HG02610 (cell line): ENCODE measurements around the gene ENGASE.

Experiments used
- ATAC-seq: cut with Tn5 transposase; IDR thresholded peaks from one replicate; pipeline ENCODE4 v1.9.1; 2021; ENCODE audit warnings: mild to moderate bottlenecking, moderate library complexity; ENCODE audit not compliant: unreplicated experiment

Gene ENGASE

DNA sequence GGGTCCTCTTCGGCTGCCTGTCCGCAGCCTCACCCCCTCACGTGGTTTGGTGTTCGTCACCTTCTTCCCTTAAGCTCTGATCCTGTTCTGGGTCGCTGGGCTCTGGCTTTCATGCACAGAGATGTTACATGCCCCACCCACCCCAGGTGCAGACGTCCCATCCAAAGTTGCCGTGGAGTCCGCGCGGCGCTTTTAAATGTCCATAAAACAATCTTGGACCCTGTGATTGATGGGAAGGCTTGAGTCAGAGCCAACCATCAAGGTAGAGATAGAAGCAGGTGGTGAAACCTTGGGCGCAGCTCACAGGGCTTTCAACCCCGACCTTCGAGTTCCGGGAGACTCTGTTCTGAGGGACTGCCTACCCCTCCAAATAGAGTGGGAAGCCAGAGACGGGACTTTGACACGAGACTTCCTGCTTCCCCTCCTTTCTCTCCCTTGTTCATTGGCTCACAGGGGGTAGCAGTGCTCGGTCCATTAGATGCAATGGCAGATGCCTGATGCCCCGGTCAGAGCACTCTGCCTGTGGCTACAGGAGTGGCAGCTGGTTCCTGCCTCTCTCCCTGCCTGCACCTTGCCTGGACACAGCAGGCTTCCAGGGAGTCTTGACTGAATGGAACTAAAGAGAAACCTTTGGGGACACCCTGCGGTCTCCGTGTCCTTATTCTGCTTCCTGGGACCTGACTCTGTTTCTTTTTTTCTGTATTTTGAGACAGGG, 4.0 kb downstream of the ENGASE start:
- ATAC-seq, result no peak

DNA sequence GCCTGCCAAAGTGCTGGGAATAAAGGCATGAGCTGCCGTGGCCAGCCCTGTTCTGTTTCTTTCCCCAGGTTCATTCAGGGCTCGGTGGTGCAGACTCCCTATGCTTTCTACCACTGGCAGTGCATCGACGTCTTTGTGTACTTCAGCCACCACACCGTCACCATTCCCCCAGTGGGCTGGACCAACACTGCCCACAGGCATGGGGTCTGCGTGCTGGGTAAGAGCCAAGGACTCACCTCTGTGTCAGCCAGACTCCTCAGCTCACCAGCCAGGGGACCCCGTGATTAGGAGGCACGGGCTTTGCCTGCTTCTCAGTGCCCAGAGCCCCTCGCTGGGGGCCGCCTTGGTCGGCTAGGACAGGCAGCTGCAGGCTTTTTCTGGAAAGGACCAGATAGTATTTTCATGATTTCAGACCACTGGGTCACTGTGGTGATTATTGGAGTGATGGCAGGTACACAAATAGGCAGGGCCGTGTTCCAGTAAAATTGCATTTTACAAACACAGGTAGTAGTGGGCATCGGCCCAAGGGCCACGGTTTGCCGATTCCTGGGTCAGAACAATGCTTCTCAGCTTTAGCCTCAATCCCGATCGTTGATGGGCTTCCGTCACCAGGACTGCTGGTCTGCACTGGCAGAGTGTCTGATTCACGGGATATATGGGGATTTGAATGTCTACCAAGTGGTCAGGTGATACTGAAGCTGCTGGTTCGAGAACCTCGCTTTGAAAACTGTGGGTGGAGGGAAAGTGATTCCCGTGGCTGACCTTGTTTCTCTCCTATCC, 5.0 kb downstream of the ENGASE start:
- no peak for ATAC-seq

DNA sequence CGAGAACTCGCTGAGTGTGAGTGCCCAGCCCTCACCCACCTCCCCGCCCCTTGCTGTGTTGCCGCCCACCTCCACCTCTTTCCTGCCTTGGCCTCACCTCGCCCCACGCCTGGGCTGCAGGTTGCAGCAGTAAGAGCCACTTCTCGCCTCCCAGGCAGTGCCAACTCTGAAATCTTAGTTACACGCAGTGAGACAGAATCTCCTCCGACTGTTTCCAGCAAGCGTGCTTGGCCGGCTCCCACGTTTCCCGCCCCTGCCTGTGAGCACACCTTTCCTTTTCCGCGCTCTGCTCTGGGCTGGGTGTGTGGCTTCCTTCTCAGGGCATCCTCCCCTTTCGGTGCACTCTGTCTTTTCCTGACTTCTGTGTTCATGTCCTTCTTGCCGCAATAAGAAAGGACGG, 5.7 kb downstream of the ENGASE start:
- ATAC-seq, result no peak

DNA sequence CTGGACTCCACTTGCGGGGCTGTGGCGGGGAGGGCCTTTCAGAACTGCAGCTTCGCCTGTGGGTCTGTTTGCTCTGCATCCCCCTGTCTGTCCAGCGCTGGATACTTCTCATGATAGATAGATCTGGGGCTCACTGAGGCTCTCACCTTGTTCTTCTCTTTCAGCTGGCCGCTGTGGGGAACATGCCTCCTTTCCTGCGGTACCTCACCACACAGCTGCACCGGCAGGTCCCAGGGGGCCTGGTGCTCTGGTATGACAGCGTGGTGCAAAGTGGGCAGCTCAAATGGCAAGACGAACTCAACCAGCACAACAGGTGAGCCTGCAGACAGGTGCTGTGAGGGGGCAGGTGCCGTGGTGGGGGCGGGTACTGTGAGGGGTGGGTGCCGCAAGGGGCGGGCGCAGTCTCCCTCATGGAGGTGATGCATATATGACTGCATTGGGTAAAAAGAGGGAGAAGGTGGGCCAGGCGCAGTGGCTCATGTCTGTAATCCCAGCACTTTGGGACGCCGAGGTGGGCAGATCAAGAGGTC, 6.2 kb downstream of the ENGASE start:
- ATAC-seq, result no peak

DNA sequence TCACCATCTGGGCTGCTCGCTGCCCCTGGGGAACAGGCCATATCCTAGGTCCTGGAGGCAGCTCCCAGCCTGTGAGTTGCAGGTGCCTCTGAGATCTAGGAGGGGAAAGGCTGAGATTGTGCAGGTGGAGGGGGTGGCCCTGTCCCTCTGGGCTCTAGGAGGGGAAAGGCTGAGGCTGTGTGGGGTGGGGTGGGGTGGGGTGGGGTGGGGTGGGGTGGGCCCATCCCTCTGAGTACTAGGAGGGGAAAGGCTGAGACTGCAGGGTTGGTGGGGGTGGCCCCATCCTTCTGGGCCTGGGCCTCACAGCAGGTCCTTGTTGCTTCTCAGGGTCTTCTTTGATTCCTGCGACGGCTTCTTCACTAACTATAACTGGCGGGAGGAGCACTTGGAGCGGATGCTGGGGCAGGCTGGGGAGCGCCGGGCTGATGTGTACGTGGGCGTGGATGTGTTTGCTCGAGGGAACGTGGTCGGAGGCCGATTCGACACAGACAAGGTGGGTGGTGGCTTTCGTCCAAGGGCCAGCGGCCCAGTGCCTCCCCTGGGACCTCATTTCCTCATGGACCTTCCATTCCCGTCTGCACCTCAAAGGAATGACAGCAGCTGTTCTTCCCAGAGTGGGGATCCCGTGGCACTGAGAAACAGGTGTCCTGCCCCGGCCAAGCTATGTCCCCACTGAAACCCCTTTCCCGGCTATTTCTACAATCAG, 7.1 kb downstream of the ENGASE start:
- no peak for ATAC-seq

DNA sequence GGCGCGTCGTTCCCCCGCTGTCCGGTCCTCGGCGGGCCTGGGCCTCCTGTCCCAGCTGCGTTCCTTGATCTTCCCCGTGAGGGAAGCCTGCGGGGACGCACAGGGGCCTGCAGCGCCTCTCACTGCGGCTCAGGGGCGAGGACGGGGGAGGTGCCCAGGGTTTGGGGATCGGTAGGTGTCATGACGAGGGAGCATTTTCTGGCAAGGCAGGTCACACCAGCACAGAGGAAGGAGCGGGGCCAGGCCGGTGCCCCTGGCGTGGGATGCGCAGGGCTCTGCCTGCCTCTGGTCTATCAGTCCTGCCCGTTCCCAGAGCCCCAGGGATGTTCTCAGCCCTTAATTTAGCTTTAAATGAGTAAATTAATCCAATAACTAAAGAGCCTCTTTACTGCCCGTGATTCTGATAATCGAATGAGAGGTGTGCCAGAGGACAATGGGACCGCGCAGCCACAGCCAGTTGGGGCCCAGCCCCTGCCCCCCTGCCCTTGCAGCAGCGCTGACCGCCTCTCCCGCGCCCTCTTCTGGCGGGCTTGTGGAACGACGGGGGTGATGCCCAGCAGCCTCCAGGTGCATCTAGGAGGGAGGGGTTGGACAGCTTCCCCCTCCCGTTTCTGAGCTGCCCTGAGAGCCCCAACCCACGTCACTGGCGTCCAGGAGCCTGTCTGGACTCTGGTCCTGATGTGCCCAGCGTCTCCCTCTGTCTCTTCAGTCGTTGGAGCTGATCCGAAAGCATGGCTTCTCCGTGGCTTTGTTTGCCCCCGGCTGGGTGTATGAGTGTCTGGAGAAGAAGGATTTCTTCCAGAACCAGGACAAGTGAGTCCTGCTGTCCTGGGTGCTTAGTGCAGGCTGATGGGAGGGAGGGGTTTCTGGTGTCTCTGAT, 7.9 kb downstream of the ENGASE start:
- no peak for ATAC-seq

DNA sequence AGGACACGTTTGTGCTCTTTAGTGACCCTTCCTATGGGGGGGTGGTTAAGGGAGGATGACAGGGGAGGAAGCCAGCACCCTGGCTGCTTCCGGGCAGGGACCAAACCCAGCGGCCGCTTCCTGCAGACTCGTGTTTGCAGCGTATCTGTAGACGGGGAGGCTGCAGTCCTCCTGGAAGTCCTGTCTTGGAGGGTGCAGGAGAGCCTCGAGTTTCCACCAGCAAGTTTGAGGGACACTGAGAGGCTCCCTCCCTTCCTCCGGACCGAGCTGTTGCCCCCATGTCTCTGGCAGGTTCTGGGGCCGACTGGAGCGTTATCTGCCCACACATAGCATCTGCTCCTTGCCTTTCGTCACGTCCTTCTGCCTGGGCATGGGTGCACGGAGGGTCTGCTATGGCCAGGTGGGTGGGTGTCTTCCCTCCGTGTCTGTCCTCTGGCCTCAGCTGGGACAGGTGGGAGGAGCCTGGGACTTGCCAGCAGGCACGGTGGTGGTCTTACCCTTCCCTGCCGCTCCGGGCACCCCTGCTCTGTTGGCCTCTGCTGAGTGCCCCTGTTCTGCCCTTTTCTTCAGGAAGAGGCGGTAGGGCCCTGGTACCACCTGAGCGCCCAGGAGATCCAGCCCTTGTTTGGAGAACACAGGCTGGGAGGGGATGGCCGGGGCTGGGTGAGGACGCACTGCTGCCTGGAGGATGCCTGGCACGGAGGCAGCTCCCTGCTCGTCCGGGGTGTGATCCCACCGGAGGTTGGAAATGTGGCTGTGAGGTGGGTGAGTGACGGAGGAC, 8.8 kb downstream of the ENGASE start:
- ATAC-seq, result no peak

DNA sequence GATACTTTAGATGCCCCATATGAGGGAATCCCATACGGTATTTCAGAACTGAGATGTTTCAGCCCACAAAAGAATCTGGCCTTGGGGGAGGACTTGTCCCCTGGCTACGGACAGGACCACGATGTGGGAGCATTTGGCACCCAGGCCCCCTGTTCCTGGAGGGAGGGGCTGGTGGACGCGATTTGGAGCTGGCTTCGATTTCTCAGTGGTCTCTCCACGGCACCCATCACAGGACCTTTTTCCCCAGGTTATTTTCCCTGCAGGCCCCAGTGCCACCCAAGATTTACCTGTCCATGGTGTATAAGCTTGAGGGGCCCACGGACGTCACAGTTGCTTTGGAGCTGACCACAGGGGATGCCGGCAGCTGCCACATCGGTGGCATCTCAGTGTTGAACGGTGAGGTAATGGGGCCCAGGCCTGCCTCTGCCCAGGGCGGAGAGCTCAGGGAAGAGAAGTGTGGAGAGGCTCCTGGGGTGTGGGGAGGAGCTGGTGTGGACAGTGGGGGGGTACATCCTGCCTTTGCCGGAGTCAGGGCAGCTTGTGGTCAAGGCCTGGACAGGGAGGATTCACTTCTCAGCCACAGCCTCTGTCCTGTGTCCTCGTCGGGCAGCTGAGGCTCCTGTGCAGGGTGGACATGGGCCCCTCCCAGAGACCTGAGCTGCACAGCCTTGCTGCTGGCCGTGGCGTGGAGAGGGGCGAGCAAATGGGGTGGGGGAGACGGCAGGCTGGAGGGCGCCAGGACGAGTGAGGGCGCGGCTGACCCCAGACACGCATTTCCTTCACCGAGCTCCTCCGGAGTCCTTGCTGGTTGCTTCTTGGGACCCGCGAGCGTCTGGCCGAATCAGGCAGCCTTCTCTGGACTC, 9.9 kb downstream of the ENGASE start:
- no peak for ATAC-seq

DNA sequence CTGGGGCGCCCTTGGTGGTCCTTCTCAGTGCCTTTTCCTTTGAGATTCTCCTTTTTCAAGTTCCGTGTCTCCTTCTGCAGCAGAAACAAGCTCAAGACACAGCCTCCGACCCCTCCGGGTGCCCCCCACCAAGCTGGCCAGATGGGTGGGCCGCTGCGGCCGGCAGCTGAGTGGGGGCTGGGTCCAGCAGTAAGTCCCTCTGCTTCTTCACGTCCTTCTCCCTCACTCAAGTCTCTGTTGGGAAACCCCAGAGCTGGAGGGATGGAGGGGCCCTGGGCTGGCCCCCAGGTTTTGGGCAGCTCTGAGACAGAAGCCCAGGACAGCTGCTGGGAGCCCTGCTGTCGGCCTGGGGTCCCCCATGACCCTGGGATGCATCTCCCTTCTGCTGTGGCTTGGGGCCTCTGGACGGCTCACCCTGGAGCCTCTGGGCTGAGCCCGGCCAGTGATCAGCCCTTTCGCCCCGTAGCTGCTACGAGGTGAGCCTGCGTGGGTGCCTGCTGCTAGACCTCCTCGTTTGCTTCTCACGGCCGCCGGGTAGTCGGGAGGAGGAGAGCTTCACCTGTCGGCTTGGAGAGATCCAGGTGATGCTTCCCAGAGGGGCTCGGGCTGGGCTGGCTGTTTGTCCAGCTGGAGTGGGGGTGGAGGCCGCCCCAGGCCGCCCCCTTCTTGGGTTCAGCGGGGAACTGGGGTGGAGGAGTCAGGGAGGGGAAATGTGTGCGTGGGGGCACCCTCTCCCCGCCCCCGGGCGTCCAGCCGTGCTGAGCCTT, 10.7 kb downstream of the ENGASE start:
- no peak for ATAC-seq

DNA sequence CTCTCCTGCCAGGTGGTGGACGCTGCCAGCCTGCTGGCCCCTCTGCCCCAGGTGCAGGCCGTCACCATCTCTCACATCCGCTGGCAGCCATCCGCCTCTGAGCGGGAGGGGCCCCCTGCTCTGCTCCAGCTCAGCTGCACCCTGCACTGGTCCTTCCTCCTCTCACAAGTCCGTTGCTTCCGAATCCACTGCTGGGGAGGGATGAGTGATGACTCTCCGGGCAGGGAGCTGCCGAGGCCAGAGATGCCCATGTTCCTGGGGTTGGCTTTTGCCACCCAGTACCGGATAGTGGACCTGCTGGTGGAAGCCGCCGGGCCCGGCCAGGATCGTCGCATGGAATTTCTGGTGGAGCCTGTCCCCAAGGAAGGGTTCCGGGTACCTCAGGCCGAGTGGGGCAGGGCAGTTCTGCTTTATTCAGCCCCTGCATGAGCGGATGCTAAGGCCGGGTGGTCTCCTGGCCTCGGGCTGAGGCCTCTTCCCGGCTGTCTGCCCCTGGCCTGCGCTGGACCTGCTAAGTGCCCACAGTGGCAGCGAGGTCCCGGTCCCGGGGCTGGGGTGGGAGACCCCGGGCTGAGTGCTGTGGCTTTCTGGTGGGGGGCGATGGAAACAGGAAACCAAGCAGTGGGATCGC, 11.4 kb downstream of the ENGASE start:
- no peak for ATAC-seq

DNA sequence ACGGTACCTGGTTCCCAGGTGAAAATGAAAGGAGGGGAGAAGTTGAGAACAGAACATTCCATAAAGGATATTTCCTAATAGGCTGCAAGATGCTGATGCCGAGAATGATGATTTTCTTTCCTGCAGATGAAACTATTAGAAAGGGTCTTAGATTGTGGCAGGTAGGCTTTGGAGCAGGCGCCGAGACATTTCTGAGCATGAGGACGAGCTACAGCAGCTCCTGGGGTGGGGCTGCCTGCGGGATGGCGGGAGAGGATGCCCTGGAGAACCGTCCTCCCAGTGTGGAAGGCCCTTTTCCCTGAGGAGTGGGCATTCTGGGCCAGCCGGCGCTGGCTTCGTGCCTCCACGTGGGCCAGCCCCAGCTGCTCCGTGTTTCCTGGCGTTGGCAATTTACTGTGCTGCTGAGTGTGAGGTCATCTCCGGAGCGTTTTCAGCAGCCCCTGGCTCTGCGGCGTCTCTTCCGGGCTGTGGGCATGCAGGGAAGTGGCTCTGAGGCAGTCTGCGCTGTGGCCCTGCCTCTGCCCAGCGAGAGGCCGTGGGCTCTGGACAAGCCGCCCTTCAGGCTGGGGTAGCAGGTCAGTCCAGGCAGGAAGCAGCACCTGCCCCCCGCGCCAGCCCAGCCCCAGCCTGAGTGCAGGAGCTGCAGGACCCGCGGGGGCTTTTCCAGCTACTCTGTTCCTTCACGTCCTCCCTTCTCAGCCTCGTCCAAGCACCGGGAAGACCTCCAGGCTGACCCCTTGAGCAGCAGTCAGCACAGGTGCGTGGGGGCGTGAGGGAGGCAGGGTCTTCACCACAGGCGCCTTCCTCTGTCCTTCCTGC, 12.2 kb downstream of the ENGASE start:
- ATAC-seq, result no peak

DNA sequence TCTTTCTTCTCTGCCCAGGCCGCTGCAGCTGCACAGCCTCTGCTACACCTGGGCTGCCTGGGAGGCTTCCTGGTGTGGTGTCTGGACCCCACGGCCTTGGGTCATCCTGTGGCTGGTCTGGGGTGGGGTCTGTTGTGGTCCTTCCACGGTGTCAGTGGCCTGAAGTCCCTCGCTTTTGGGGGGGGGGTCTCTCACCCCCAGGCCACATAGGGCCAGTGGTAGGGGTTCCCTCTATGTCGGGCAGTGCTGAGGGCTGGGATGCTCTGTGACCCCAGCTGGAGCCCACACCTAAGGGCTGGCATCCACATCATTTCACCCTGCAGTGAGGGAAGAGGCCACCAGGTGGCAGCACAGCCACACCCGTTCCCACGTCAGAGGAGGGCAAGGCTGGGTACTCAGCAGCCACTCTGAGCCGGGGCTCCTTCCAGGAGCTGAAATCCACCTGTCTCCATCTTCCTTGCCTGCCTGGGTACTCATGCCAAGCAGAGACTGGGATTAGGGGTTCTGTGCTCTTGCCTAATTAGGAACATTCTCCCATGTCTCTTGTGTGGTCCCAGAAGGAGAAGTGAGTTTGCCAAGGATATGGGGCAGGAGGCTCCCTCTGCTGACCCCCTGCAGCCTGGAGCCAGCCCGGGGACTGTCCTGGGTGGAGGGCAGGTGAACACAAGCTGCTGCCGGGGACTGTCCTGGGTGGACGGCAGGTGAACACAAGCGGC, 13.0 kb downstream of the ENGASE start:
- ATAC-seq, result peak; percentile 45

DNA sequence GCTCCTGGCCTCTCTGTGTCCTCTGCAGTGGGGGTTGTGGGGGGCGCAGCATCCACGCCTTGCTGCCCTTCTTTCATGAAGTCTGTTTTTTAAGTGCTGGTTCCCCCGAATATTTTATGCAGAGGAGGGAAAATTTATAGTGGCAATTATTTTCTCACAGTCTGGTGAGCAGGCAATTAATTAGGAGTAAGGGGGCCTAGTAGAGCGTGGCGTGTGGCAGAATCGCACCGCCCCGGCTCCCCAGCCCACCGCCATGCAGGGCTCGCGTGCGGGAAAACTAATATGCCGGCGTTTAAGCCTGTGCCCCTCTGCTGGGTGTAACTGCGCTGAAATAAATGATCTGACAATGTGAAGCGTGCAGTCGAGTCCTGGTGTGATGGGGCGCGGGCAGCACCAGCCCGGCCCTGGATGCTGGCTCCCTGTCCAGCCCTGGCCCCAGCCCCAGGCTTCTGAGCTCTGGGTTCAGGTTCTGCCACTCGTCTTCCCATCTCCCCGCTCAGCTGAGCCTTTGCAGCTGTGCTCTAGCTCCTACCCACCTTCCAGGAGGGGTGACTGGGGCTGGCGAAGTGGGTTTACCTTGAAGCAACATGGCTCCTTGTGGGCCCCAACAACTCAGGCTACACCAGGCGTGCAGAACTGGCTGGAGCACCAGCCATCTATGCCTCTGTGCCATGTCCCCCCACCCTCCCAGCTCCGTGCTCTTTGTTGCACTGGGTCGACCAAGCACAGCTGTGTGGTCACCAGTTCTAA, 13.8 kb downstream of the ENGASE start:
- ATAC-seq, result no peak

DNA sequence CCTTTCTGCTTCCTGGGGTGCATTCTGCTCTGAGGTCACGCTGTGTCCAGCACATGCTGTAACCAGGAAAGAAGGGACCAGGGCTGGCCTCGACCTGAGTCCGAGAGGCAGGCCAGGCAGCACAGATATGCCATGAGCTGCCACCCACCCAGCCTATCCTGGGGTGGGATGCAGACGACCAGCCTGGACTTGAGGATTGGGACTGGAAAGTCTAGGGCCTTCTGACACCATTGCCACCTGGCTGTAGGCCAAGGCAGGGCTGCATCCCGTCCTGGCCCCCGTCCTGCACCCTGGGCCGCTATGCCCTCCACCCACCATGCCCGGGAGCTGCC, 14.3 kb downstream of the ENGASE start:
- ATAC-seq, result no peak

DNA sequence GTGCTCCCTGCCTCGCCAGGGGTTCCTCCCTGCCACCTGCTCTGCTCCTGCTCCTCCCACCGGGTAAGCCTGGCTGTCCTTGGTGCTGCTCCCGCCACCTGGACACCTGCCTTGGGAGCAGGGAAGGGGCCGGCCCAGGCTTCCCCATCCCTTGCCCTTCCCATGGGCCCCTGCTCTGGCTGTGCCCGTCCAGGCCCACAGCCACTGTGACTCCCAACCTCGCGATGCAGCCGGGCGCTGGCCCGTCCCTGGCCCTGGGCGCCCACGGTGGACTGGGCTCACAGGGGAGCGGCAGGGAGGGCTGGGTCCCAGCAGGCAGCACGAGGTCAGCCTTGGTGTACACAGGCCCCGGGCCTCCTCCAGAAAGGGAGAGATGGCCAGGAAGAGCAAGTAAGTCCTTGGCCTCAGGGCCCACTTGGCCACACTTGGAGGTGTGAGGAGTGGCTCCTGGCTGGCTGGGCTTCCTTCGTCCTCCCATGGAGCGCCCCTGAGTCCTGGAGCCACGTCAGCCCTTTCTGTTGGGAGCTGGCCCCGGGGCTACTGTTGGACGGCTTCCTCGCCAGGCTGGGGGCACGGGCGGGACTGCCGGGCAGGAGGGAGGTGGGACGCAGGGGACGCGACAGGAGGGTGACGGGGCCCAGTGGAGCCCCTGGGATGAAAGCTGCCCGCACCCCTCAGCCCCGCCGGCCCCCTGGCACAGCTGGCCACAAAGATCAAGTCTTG, 15.3 kb downstream of the ENGASE start:
- ATAC-seq, result no peak
